Measurements from ENCODE around the gene PTTG1IP.
A peak's percentile ranks its signal among the peaks of the same experiment; 100 is the strongest.

PTTG1IP gene

GRCh38 chr21:44894687-44895302, 21.3 kb upstream of the PTTG1IP start:
- no peak for DNase-seq

DNA sequence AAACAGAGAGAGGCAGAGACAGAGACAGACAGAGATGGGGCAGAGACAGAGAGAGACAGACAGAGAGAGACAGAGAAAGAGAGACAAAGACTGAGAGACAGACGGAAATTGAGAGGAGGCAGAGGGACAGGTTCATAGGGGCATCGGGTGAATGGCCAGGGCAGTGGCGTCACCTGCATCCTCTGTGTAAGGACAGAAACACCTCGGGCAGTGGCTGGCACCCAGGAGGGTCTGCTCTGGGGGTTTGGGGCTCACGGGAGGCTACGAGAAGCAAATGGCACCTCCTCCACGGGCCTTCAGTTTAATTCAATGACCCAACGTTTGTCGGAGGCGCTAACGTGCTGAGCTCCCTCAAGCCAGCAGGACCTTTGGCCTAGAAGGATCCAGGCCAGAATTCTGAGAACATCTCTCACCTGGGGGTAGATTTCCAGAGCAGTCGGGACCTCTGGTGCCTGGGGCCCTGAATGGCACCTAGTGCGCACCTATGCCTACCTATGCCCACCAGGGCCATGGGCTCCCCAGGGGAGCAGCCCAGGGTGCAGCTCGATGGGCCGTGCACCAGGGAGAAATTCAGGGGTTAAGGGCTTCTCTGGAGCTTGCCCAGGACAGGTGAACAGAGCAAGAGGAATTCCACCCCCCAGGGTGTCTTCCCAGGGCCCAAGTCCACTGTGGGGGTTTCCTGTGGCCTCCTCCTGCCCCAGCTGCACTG, 20.6 kb upstream of the PTTG1IP start:
- no peak for DNase-seq

DNA sequence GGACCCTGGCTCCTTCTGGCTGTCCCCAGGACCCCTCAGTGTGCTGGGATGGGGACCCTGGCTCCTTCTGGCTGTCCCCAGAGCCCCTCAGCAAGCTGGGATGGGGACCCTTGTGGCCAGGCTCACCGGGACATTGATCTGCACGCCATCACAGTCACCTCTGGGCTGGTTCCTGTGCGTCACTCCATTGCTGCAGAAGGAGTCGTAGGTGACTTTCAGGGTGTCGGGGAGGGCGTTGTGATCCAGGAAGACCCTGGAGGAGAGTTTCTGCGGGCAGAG, 19.7 kb upstream of the PTTG1IP start:
- no peak for DNase-seq

- DNase-seq, result peak; percentile 46
Measured at GRCh38 chr21:44892536-44893277, 19.2 kb upstream of the PTTG1IP start.

- DNase-seq, result no peak
Measured at GRCh38 chr21:44892095-44892494, 18.6 kb upstream of the PTTG1IP start.

DNA sequence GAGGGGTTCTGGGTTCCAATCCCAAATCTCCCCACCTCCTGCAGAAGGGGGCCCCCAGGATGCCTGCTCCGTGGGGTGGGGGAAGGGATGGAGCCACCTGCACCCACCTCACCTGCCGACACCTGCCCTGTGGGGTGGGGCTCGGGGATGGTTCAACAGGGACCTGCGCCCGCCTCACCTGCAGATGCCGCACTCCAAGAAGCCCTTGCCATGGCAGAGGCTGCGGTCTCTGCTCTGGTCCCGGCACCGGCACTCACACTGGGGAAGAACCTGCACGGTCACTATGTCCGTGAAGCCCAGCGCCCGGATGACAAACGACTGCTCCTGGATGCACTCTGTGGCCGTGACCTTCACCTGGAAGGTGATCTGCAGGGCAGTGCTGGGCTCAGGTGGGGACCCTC, 18.1 kb upstream of the PTTG1IP start:
- DNase-seq, result no peak

GRCh38 chr21:44890961-44891541, 17.6 kb upstream of the PTTG1IP start:
- no peak for DNase-seq

DNA sequence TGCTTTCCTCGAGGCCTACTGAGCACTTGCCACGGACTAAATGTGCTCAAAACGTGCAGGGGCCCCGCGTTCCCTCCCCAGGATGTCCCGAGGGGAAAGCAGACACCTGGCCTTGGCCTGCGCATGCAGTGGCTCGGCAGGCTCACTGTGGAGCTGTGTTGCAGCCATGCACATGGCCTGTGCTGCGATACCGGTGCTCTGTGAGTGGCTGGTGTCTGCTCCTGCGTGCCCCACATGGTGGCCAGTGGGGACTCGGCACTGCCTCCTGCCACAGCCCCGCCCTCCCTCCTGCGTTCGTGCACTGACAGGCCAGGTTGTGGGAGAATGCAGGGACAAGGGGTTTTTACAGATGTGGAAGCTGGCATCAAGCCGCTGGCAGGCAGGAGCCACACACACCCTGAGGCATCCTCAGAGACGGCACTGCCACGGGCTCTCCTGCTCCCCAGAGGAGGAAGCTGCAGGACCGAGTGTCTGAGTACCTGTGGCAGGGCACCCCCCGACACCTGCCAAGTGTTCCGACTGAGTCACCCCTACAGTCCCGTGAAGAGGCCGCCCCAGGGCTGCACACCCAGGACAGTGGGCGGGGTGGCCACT, 16.9 kb upstream of the PTTG1IP start:
- no peak for DNase-seq

DNA sequence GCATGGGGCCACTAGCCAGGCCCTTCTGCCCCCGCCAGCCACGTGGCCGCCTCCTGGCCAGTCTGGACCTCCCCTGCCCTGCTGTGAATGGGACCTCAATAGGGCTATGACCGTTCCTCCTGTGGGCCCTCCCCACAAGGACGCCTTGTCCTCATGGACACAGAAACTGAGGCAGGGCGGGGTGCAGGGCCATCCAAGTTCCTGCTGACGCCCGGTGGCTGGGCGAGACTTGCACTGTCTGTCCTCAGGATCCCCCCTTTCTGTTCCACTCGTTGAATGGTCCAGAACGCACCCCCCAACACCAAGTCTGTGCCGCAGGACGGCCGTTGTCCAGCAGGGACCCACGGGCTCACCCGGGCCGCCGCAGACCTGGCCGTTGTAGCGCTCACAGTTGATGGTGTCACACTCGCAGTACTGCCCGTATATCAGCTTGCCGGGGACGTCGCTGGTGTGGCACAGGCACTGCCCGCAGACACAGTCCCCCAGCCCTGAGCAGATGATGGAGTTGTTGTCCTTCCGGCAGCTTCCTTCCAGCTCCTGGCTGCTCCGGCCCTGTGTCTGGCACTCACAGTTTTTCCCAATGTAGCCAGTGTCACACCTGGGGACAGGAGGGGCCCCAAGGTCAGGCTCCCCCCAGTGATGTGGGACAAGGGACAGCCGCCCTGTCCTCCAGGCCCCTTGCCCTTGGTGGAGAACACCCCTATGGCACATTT, 16.3 kb upstream of the PTTG1IP start:
- no peak for DNase-seq

GRCh38 chr21:44888581-44889550, 15.4 kb upstream of the PTTG1IP start:
- DNase-seq, result no peak

DNA sequence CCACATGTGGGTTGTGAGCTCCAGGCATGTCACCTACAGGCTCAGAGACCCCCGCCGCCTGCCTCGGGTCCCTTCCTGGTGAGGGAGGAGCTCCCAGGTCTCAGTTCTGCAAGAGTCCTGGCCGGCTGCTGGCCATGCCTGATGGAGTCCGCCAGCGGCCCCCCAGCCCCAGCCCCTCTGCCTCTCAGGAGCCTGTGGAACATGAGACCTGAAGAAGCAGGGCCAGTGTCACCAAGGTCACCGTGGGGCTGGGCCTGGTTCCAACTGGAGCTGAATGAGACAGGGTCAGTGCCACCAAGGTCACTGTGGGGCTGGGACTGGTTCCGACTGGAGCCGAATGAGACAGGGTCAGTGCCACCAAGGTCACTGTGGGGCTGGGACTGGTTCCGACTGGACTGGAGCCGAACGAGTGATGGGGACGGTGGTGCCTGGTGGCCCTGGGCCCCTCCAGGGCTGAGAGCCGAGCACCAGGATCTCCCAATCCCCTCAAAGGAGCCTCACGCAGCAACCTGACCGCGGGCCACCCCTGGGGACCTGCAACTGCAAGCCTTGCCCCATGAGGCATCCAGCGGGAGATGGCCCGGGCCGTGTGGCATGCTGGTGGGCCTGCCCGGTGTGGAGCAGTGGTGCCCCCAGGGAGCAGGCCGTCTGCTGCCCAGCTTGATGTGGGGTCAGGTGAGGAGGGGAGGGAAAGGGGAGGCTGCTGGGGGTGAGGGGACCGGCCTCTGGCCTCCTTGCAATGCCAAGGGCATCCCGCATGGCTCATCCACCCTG, 14.5 kb upstream of the PTTG1IP start:
- DNase-seq, result no peak

DNA sequence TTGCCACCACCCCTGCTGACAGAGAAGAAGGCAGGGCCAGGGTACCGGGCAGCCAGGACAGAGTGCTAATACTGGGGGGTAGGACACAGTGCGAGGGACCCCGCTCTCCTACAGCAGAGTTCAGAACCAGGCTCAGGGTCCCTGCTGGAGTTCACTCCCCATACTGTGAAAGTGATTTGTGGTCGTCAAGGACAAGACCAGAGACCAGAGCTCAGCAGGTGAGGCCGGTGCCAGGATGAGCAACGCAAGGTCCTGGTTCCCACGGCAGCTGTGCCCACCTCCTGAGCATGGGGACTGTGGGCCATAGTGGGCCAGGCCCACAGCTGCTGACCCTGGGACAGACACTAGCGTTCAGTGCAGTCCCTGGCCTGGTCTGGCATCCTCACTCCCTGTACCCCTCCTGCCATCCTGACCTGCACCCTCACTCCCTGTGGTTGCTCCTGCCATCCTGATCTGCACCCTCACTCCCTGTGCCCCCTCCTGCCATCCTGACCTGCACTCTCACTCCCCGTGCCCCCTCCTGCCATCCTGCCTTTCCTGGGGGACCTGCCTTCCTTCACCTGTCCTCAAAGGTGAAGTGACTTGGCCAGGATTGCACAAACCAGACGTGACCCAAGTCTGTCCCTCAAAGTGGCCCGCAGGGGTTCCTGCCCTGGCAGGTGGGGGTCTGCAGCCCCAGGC, 13.8 kb upstream of the PTTG1IP start:
- no peak for DNase-seq

DNA sequence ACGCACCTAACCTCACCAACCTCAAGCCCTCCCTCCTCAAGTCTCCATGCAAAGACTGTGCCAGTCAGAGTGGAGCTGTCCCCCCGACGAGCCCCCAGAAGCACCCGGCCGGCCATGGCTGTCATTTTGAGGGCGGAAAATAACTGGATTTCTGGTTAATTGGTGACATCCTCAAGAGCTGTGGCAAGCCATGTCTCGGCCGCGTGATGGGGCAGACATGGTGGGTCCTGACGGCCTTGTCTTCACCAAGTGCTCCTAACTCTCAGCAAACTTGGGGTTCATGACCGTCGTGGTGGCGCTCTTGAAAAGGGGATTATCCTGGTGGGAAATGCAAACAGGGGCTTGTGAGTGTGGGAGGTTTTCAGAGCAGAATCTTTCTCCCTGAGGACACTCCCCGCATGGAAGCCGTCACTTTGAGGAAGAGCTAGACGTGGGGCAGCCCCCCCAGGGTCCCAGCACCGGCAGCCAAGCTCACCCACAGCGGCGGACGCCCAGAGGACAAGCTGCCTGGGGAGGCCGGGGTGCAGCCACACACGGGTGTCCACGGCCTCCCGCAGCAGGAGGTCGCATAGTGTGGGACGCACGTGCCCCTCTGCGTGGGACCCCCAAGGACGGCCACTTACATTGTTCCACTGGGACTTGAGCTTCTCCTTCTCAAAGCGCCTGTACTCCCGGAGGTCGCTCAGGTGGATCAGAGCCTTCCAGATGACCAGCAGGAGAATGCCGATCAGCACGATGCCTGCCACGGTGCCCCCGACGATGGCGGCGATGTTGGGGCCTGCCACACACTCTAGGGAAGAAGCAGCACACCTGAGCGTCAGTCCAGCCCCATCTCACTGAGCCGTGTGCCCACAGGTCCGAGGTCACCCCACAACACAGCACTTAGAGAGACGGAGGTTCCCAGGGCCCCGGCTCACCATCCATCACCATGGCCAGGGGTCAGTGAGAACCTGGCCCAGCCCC, 12.9 kb upstream of the PTTG1IP start:
- DNase-seq, result no peak

GRCh38 chr21:44885615-44886014, 12.1 kb upstream of the PTTG1IP start:
- DNase-seq, result no peak

DNA sequence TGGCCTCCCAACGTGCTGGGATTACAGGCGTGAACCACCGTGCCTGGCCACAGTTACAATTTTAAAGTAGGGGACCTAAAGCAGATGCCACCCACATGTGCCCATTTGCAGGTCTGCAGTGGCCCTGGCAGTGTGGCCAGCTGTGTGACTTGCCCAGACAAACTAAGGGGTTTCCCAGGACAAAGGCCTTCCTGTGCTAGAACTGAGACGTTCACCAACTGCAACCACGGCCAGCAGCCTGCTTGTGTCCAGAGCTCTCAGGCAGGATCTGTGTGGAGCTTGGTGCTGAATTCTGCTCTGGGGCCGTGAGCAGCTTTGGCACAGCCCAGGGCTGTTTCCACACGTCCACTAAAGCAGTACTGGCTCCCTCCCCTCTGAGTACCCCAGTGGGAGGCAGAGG, 10.6 kb upstream of the PTTG1IP start:
- no peak for DNase-seq

GRCh38 chr21:44883250-44883649, 9.8 kb upstream of the PTTG1IP start:
- no peak for DNase-seq

GRCh38 chr21:44881198-44881872, 7.8 kb upstream of the PTTG1IP start:
- DNase-seq, result no peak

- DNase-seq, result no peak
Measured at GRCh38 chr21:44880405-44881197, 7.1 kb upstream of the PTTG1IP start.

Measured in NCI-H1694 (cell line).